ENCODE data around the gene TRAPPC3L.

Gene TRAPPC3L

GRCh38 chr6:116445102-116445501 is 100.4 kb downstream of the TRAPPC3L start:
- no peak for DNase-seq (ENCODE audit: extremely low read depth in 1 of 2, low read depth in 1 of 2)

Measured in activated CD8-positive, alpha-beta memory T cell treated with anti-CD3 and anti-CD28 coated beads for 1 hour (primary cell).